ENCODE results near the gene ADH5. TPM values are rescaled to one million over a fixed set of nuclear protein-coding genes. Genes with fewer than 3 reads are reported as not detected.
"Not testable (repeated sequence)": the region's sequence is repeated elsewhere in the genome, so short reads cannot be mapped to it uniquely, and the experiment has no call there.

Gene ADH5
- total and polyA plus RNA-seq, 4 donors = 111 to 158 (median 129) TPM

GRCh38 chr4:99091216-99091575, 2.6 kb upstream of the ADH5 start:
- Histone ChIP-seq H3K36me3 (ENCODE audit: control insufficient read depth, insufficient read depth, low read length) (peaks cover 2% of the 10 kb centered on the region), H3K27me3 (ENCODE audit: control insufficient read depth, insufficient read depth, low read length) (no peaks in the 10 kb centered on the region), H3K9me3 (ENCODE audit: control insufficient read depth, insufficient read depth, low read length) (no peaks in the 10 kb centered on the region), H3K4me3 (ENCODE audit: low read depth, low read length) (no peak overlapping the region), H3K4me1 (ENCODE audit: control insufficient read depth, insufficient read depth, low read length) (peaks cover 14% of the 10 kb centered on the region), H3K27ac (ENCODE audit: low read depth, low read length) (no peak overlapping the region)
- whole genome bisulfite sequencing (ENCODE audit: insufficient coverage) = no CpG with 5 or more reads among the region's 2 CpGs
- peak in 1 of 6 donors; percentile 8 for DNase-seq (ENCODE audit: low read depth in 4 of 6, low spot score in 6 of 6)

- Histone ChIP-seq H3K9me3 (ENCODE audit: control insufficient read depth, insufficient read depth, low read length) (no peaks in the 10 kb centered on the region), H3K27ac (ENCODE audit: low read depth, low read length) (no peak overlapping the region), H3K4me1 (ENCODE audit: control insufficient read depth, insufficient read depth, low read length) (peaks cover 14% of the 10 kb centered on the region), H3K27me3 (ENCODE audit: control insufficient read depth, insufficient read depth, low read length) (no peaks in the 10 kb centered on the region), H3K4me3 (ENCODE audit: low read depth, low read length) (no peak overlapping the region), H3K36me3 (ENCODE audit: control insufficient read depth, insufficient read depth, low read length) (peaks cover 2% of the 10 kb centered on the region)
- WGBS (ENCODE audit: insufficient coverage) = no CpG with 5 or more reads among the region's 2 CpGs
- DNase-seq (ENCODE audit: low read depth in 4 of 6, low spot score in 6 of 6) = peak in 1 of 6 donors; percentile 48
These were observed 2.1 kb upstream of the ADH5 start for GRCh38 chr4:99090481-99091215.

GRCh38 chr4:99088023-99088449, 552 bp downstream of the ADH5 start:
- Histone ChIP-seq H3K4me3 (ENCODE audit: low read depth, low read length) (peak overlapping the region; percentile 95), H3K4me1 (ENCODE audit: control insufficient read depth, insufficient read depth, low read length) (peaks cover 14% of the 10 kb centered on the region), H3K36me3 (ENCODE audit: control insufficient read depth, insufficient read depth, low read length) (peaks cover 14% of the 10 kb centered on the region), H3K27ac (ENCODE audit: low read depth, low read length) (peak overlapping the region; percentile 98), H3K9me3 (ENCODE audit: control insufficient read depth, insufficient read depth, low read length) (no peaks in the 10 kb centered on the region), H3K27me3 (ENCODE audit: control insufficient read depth, insufficient read depth, low read length) (no peaks in the 10 kb centered on the region)
- WGBS (ENCODE audit: insufficient coverage) = 0% methylated on average over 6 of the region's 15 CpGs
- DNase-seq (ENCODE audit: low read depth in 4 of 6, low spot score in 6 of 6) = peak in 5 of 6 donors; percentile 21 to 81 (median 52)

GRCh38 chr4:99084595-99084994, 4.0 kb downstream of the ADH5 start:
- Histone ChIP-seq H3K36me3 (ENCODE audit: control insufficient read depth, insufficient read depth, low read length) (peaks cover 20% of the 10 kb centered on the region), H3K9me3 (ENCODE audit: control insufficient read depth, insufficient read depth, low read length) (no peaks in the 10 kb centered on the region), H3K27me3 (ENCODE audit: control insufficient read depth, insufficient read depth, low read length) (no peaks in the 10 kb centered on the region), H3K4me3 (ENCODE audit: low read depth, low read length) (no peak overlapping the region), H3K27ac (ENCODE audit: low read depth, low read length) (no peak overlapping the region), H3K4me1 (ENCODE audit: control insufficient read depth, insufficient read depth, low read length) (peaks cover 13% of the 10 kb centered on the region)
- no peak for DNase-seq (ENCODE audit: low read depth in 4 of 6, low spot score in 6 of 6)
- no CpG with 5 or more reads among the region's 2 CpGs for WGBS (ENCODE audit: insufficient coverage)

- peaks cover 28% of the 10 kb centered on the region for H3K36me3 ChIP-seq (ENCODE audit: control insufficient read depth, insufficient read depth, low read length)
- H3K27me3 ChIP-seq (ENCODE audit: control insufficient read depth, insufficient read depth, low read length) = no peaks in the 10 kb centered on the region
- no peak for DNase-seq (ENCODE audit: low read depth in 4 of 6, low spot score in 6 of 6)
- no peak overlapping the region for H3K27ac ChIP-seq (ENCODE audit: low read depth, low read length)
- no peak overlapping the region for H3K4me3 ChIP-seq (ENCODE audit: low read depth, low read length)
- H3K9me3 ChIP-seq (ENCODE audit: control insufficient read depth, insufficient read depth, low read length) = no peaks in the 10 kb centered on the region
- WGBS (ENCODE audit: insufficient coverage) = 97% methylated on average over 4 of the region's 5 CpGs
- H3K4me1 ChIP-seq (ENCODE audit: control insufficient read depth, insufficient read depth, low read length) = peaks cover 9% of the 10 kb centered on the region
These were observed 6.4 kb downstream of the ADH5 start for GRCh38 chr4:99082192-99082591.

GRCh38 chr4:99080869-99081268, 7.7 kb downstream of the ADH5 start:
- H3K27ac ChIP-seq (ENCODE audit: low read depth, low read length); H3K27me3 ChIP-seq (ENCODE audit: control insufficient read depth, insufficient read depth, low read length); H3K4me3 ChIP-seq (ENCODE audit: low read depth, low read length); H3K4me1 ChIP-seq (ENCODE audit: control insufficient read depth, insufficient read depth, low read length); H3K9me3 ChIP-seq (ENCODE audit: control insufficient read depth, insufficient read depth, low read length); DNase-seq (ENCODE audit: low read depth in 4 of 6, low spot score in 6 of 6): not testable (repeated sequence)
- whole genome bisulfite sequencing (ENCODE audit: insufficient coverage) = no CpG with 5 or more reads among the region's 6 CpGs
- H3K36me3 ChIP-seq (ENCODE audit: control insufficient read depth, insufficient read depth, low read length) = peaks cover 30% of the 10 kb centered on the region

- no peak overlapping the region for H3K4me3 ChIP-seq (ENCODE audit: low read depth, low read length)
- peaks cover 35% of the 10 kb centered on the region for H3K36me3 ChIP-seq (ENCODE audit: control insufficient read depth, insufficient read depth, low read length)
- H3K27me3 ChIP-seq (ENCODE audit: control insufficient read depth, insufficient read depth, low read length) = no peaks in the 10 kb centered on the region
- no peaks in the 10 kb centered on the region for H3K4me1 ChIP-seq (ENCODE audit: control insufficient read depth, insufficient read depth, low read length)
- no peaks in the 10 kb centered on the region for H3K9me3 ChIP-seq (ENCODE audit: control insufficient read depth, insufficient read depth, low read length)
- H3K27ac ChIP-seq (ENCODE audit: low read depth, low read length) = no peak overlapping the region
- no peak for DNase-seq (ENCODE audit: low read depth in 4 of 6, low spot score in 6 of 6)
- WGBS (ENCODE audit: insufficient coverage) = no CpG with 5 or more reads among the region's 5 CpGs
These were observed 8.8 kb downstream of the ADH5 start for GRCh38 chr4:99079625-99080295.

- Histone ChIP-seq H3K27ac (ENCODE audit: low read depth, low read length) (no peak overlapping the region), H3K36me3 (ENCODE audit: control insufficient read depth, insufficient read depth, low read length) (peaks cover 35% of the 10 kb centered on the region), H3K9me3 (ENCODE audit: control insufficient read depth, insufficient read depth, low read length) (no peaks in the 10 kb centered on the region), H3K27me3 (ENCODE audit: control insufficient read depth, insufficient read depth, low read length) (no peaks in the 10 kb centered on the region), H3K4me1 (ENCODE audit: control insufficient read depth, insufficient read depth, low read length) (no peaks in the 10 kb centered on the region), H3K4me3 (ENCODE audit: low read depth, low read length) (no peak overlapping the region)
- WGBS (ENCODE audit: insufficient coverage) = no CpG with 5 or more reads among the region's 5 CpGs
- no peak for DNase-seq (ENCODE audit: low read depth in 4 of 6, low spot score in 6 of 6)
These were observed 9.5 kb downstream of the ADH5 start for GRCh38 chr4:99078931-99079624.

- DNase-seq (ENCODE audit: low read depth in 4 of 6, low spot score in 6 of 6) = no peak
- WGBS (ENCODE audit: insufficient coverage) = 100% methylated on average over 2 of the region's 5 CpGs
- H3K27ac ChIP-seq (ENCODE audit: low read depth, low read length) = no peak overlapping the region
- no peak overlapping the region for H3K4me3 ChIP-seq (ENCODE audit: low read depth, low read length)
- H3K4me1 ChIP-seq (ENCODE audit: control insufficient read depth, insufficient read depth, low read length) = no peaks in the 10 kb centered on the region
- H3K36me3 ChIP-seq (ENCODE audit: control insufficient read depth, insufficient read depth, low read length) = peaks cover 27% of the 10 kb centered on the region
- no peaks in the 10 kb centered on the region for H3K9me3 ChIP-seq (ENCODE audit: control insufficient read depth, insufficient read depth, low read length)
- no peaks in the 10 kb centered on the region for H3K27me3 ChIP-seq (ENCODE audit: control insufficient read depth, insufficient read depth, low read length)
These were observed 10.3 kb downstream of the ADH5 start for GRCh38 chr4:99078336-99078735.

Measured in spinal cord (tissue), 10 donors.